Coronary artery (tissue), 2 donors: ENCODE measurements around the gene PAMR1.
A peak's percentile ranks its signal among the peaks of the same experiment; 100 is the strongest.

ENCODE experiments used
- DNase-seq: peaks from one replicate; pipeline ENCODE4 v3.0.0-alpha.2; 2017; ENCODE audit warnings: low spot score
- H3K27ac ChIP-seq, 2 donors: fragments of 200-600 bp; sonication (generic); one replicate each; pipeline ENCODE4 v1.5.1; 2016 to 2019
- H3K4me3 ChIP-seq: fragments of 200-600 bp; sonication (generic); 2 replicates; pipeline ENCODE4 v1.5.1; 2016; ENCODE audit warnings: mild to moderate bottlenecking, moderate library complexity
- CTCF ChIP-seq: fragments of 200-600 bp; sonication (generic); IDR thresholded peaks from one replicate; pipeline ENCODE4 v1.5.1; 2019; ENCODE audit warnings: antibody characterized with exemption

Gene PAMR1

DNA sequence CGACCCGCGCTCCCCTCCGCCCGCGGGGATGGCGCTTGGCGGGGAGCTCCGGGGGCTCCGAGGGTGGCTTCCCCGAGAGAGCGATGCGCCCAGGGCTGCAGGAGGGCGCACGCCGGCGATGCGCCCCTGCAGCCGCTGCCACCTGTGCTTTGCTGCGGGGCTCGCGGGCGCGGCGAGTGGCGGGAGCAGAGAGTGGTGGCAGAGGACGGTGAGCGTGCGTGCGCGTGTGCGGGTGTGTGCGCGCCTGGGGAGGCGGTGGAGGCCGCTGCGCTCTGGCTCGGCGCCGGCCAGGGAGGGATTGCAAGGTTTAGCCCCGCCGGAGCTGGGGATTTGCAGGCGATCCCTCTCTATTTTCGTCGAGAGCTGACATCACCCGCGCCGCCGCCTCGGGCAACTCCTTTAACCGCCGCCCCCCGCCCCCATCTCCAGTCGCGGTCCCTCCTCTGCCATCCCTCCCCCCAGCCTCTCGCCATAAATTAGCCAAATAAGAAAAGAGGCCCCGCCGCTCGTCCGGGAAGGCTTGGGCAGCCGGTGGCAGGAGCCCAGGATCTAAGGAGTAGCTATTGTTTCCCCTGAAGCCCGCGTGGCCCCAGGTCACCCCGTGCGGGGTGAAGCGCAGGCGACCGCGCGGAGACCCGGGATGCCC, 106.1 kb downstream of the PAMR1 start, which contains the start of gene SLC1A2:
Gene SLC1A2 (minus strand): TSS at position 375 of the 646 bp plus-strand sequence. CDS start 592 bp downstream, outside the sequence.
- no peak within 1 kb of the TSS for H3K27ac ChIP-seq
- no peak for TF ChIP-seq CTCF
- no peak for DNase-seq
- peak within 1 kb of the TSS; percentile 74 for H3K4me3 ChIP-seq

- TF ChIP-seq CTCF: no peak
- H3K27ac ChIP-seq: no peak overlapping the region
- peak overlapping the region; percentile 74 for H3K4me3 ChIP-seq
- DNase-seq: no peak
Observed at GRCh38 chr11:35418282-35419183, 106.9 kb downstream of the PAMR1 start.

GRCh38 chr11:35415487-35415886, 109.9 kb downstream of the PAMR1 start:
- DNase-seq: no peak
- TF ChIP-seq CTCF: no peak
- Histone ChIP-seq H3K27ac (no peak overlapping the region), H3K4me3 (no peak overlapping the region)

GRCh38 chr11:35414776-35415175, 110.6 kb downstream of the PAMR1 start:
- Histone ChIP-seq H3K4me3 (no peak overlapping the region), H3K27ac (no peak overlapping the region)
- no peak for TF ChIP-seq CTCF
- no peak for DNase-seq

DNA sequence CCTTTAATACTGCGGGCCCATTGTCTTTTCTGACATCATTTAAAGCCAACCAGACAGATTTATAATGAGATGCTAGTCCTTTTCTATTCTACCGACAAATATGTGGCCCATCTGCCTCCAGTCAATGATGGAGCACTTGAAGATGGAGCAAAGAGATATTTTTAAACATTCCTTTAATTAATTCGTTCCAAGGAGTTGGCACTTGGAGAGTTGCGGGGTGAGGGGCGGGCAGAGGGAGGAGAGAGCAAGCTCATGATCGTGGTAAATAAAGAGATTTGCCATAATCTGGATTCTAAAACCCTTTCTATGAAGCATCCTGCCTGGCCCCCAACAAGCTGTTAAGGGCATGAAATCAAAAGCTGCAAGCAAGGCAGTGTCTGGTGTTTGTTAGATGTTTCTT, 111.1 kb downstream of the PAMR1 start:
- H3K27ac ChIP-seq: no peak overlapping the region
- no peak overlapping the region for H3K4me3 ChIP-seq
- DNase-seq: no peak
- TF ChIP-seq CTCF: no peak

GRCh38 chr11:35413598-35413997, 111.8 kb downstream of the PAMR1 start:
- Histone ChIP-seq H3K27ac (no peak overlapping the region), H3K4me3 (no peak overlapping the region)
- no peak for TF ChIP-seq CTCF
- no peak for DNase-seq

DNA sequence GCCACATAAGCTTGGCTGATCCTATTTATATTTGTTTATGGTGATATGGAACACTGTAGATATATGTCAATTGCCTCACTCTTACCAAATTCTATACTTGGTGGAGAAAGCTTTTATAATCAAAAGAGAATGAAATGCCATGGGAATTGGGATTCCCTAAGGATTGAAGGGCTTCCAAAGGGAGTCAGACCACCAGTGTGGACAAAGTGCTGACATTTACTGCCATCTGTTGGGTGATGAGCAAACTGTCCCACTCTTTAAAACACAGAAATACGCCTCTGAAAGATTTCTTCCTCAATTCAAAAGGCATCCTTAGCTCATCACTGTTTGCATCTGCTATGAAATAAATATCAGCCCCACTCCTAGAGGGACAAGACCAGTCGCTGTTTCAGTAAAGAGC, 113.1 kb downstream of the PAMR1 start:
- TF ChIP-seq CTCF: no peak
- no peak overlapping the region for H3K4me3 ChIP-seq
- DNase-seq: no peak

More for the DNA sequence above, 113.1 kb downstream of the PAMR1 start:
- H3K27ac ChIP-seq: no peak overlapping the region
